ENCODE measurements around the gene SLC39A1.

DNA sequence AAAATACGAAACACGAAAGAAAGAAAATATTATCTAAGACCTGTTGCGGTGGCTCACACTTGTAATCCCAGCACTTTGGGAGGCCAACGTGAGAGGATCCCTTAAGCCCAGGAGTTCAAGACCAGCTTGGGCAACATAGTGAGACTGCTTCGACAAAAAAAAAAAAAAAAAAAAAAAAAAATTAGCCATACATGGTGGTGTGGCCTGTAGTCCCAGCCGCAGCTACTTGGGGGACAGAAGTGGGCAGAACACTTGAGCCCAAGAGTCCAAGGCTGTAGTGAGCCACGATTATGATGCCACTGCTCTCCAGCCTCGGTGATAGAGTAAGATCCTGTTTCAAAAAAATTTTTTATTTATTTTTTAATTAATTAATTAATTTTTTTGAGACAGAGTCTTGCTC is 24.3 kb upstream of the SLC39A1 start:
- TF ChIP-seq POLR2AphosphoS5 (IDR thresholded peaks at IDR 0.05) (no peak), EZH2 (IDR thresholded peaks at IDR 0.05; ENCODE audit: borderline replicate concordance, insufficient read depth, low read length, poor library complexity, severe bottlenecking) (no peak), MXI1 (conservative IDR thresholded peaks at IDR 0.05; ENCODE audit: poor library complexity, severe bottlenecking) (no peak), TAF1 (IDR thresholded peaks at IDR 0.05; ENCODE audit: low read depth) (no peak), RAD21 (conservative IDR thresholded peaks at IDR 0.05) (no peak), SMC3 (conservative IDR thresholded peaks at IDR 0.05; ENCODE audit: poor library complexity) (no peak)
- TF ChIP-seq, protein P1, sequence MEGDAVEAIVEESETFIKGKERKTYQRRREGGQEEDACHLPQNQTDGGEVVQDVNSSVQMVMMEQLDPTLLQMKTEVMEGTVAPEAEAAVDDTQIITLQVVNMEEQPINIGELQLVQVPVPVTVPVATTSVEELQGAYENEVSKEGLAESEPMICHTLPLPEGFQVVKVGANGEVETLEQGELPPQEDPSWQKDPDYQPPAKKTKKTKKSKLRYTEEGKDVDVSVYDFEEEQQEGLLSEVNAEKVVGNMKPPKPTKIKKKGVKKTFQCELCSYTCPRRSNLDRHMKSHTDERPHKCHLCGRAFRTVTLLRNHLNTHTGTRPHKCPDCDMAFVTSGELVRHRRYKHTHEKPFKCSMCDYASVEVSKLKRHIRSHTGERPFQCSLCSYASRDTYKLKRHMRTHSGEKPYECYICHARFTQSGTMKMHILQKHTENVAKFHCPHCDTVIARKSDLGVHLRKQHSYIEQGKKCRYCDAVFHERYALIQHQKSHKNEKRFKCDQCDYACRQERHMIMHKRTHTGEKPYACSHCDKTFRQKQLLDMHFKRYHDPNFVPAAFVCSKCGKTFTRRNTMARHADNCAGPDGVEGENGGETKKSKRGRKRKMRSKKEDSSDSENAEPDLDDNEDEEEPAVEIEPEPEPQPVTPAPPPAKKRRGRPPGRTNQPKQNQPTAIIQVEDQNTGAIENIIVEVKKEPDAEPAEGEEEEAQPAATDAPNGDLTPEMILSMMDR (IDR thresholded peaks at IDR 0.05; ENCODE audit: poor library complexity, severe bottlenecking), result no peak
- TF ChIP-seq, protein P2, sequence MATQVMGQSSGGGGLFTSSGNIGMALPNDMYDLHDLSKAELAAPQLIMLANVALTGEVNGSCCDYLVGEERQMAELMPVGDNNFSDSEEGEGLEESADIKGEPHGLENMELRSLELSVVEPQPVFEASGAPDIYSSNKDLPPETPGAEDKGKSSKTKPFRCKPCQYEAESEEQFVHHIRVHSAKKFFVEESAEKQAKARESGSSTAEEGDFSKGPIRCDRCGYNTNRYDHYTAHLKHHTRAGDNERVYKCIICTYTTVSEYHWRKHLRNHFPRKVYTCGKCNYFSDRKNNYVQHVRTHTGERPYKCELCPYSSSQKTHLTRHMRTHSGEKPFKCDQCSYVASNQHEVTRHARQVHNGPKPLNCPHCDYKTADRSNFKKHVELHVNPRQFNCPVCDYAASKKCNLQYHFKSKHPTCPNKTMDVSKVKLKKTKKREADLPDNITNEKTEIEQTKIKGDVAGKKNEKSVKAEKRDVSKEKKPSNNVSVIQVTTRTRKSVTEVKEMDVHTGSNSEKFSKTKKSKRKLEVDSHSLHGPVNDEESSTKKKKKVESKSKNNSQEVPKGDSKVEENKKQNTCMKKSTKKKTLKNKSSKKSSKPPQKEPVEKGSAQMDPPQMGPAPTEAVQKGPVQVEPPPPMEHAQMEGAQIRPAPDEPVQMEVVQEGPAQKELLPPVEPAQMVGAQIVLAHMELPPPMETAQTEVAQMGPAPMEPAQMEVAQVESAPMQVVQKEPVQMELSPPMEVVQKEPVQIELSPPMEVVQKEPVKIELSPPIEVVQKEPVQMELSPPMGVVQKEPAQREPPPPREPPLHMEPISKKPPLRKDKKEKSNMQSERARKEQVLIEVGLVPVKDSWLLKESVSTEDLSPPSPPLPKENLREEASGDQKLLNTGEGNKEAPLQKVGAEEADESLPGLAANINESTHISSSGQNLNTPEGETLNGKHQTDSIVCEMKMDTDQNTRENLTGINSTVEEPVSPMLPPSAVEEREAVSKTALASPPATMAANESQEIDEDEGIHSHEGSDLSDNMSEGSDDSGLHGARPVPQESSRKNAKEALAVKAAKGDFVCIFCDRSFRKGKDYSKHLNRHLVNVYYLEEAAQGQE (IDR thresholded peaks at IDR 0.05; ENCODE audit: borderline replicate concordance), result no peak

Measured in neural cell (in vitro differentiated cells).